ENCODE data around the gene RELL1.
A peak's percentile ranks its signal among the peaks of the same experiment; 100 is the strongest.

Gene RELL1

DNA sequence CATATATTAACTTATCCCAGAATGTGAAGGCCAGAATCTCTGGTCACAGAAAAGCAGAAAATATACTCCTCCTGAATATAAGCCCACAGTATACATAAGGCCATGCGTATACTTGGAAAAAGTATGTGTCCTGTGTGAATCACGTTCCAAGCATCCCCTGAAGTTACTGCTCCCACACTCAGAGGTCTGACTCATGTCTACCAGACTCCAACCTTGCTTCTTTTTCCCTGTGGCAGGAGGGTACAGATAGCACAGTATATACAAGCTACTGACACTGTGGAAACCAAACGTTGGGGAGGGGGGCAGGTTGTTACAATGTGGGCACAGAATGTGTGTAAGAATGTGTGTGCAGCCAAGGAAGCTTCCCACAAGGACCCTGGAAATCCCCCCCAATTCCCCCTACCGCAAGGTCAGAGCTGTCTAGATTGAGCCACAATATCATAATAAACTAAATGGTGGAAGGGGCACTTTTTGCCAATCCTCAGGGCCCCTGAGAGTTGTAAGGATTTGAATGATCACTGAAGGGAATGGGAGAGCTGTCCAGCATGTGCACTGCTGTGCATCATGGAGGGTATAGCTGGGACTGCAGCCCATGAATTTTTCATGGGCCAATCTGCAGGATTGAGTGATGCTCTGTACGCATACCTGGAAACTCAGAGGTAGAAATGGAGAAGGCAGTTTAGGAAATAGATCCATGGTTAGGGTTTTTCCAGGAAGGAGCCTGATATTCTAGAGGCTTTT lies 7.4 kb upstream of the RELL1 start:
- 33% methylated on average over 3 of the region's 5 CpGs for WGBS
- H4K91ac ChIP-seq (ENCODE audit: low read length): no peak overlapping the region
- no peak overlapping the region for H2BK15ac ChIP-seq (ENCODE audit: low read depth, poor library complexity, severe bottlenecking)

GRCh38 chr4:37693030-37693429 lies 6.9 kb upstream of the RELL1 start:
- Histone ChIP-seq H3K9me3 (ENCODE audit: control insufficient read depth, low read length) (no peaks in the 10 kb centered on the region), H3K36me3 (ENCODE audit: control insufficient read depth in 1 of 2, insufficient read depth in 2 of 2, low read depth in 1 of 2, low read length in 2 of 2) (no peaks in the 10 kb centered on the region), H2BK12ac (ENCODE audit: low read length in 2 of 2) (no peak overlapping the region), H3K9ac (ENCODE audit: low read length) (no peak overlapping the region), H3K14ac (ENCODE audit: low read length in 2 of 2) (no peak overlapping the region), H4K8ac (ENCODE audit: low read length) (no peak overlapping the region), H2AK5ac (ENCODE audit: low read length, severe bottlenecking) (no peak overlapping the region), H2AFZ (ENCODE audit: low read depth, low read length) (no peak overlapping the region), H3K4ac (ENCODE audit: low read depth in 1 of 2, low read length in 2 of 2) (no peak overlapping the region), H3K27ac (ENCODE audit: low read length, poor library complexity, severe bottlenecking) (peak overlapping the region; percentile 64), H2BK15ac (ENCODE audit: low read depth, poor library complexity, severe bottlenecking) (no peak overlapping the region), H2BK120ac (ENCODE audit: low read depth, low read length) (no peak overlapping the region), H3K18ac (ENCODE audit: low read depth in 1 of 2, low read length in 2 of 2) (no peak overlapping the region), H3K4me1 (ENCODE audit: control insufficient read depth, insufficient read depth, low read depth, low read length) (peaks cover 7% of the 10 kb centered on the region), H2BK5ac (ENCODE audit: low read depth, low read length, poor library complexity, severe bottlenecking) (no peak overlapping the region), H4K91ac (ENCODE audit: low read length) (no peak overlapping the region), H3K4me2 (ENCODE audit: low read length, poor library complexity, severe bottlenecking) (no peak overlapping the region), H3K79me1 (replicated peaks; ENCODE audit: low read length, poor library complexity, severe bottlenecking) (no peaks in the 10 kb centered on the region), H3K27me3 (ENCODE audit: control insufficient read depth in 1 of 2, insufficient read depth in 1 of 2, low read length in 2 of 2) (peaks cover 0 to 6% of the 10 kb centered on the region in 2 experiments), H3K4me3 (ENCODE audit: insufficient read depth in 1 of 2, low read depth in 1 of 2, low read length in 2 of 2) (no peak overlapping the region), H3K23ac (ENCODE audit: low read length in 2 of 2) (no peak overlapping the region)
- 82% methylated on average over 1 of the region's 2 CpGs for WGBS
- no peak for DNase-seq

More for the DNA sequence above, 7.4 kb upstream of the RELL1 start:
- no peak overlapping the region for H3K14ac ChIP-seq (ENCODE audit: low read length in 2 of 2)
- no peak overlapping the region for H2BK5ac ChIP-seq (ENCODE audit: low read depth, low read length, poor library complexity, severe bottlenecking)
- no peak overlapping the region for H2AFZ ChIP-seq (ENCODE audit: low read depth, low read length)
- no peak overlapping the region for H3K4ac ChIP-seq (ENCODE audit: low read depth in 1 of 2, low read length in 2 of 2)
- no peak overlapping the region for H3K4me2 ChIP-seq (ENCODE audit: low read length, poor library complexity, severe bottlenecking)
- DNase-seq: peak; percentile 93
- no peak overlapping the region for H4K8ac ChIP-seq (ENCODE audit: low read length)
- H3K36me3 ChIP-seq (ENCODE audit: control insufficient read depth in 1 of 2, insufficient read depth in 2 of 2, low read depth in 1 of 2, low read length in 2 of 2): no peaks in the 10 kb centered on the region
- peaks cover 7% of the 10 kb centered on the region for H3K4me1 ChIP-seq (ENCODE audit: control insufficient read depth, insufficient read depth, low read depth, low read length)
- H2AK5ac ChIP-seq (ENCODE audit: low read length, severe bottlenecking): peak overlapping the region; percentile 35
- no peak overlapping the region for H2BK120ac ChIP-seq (ENCODE audit: low read depth, low read length)
- no peak overlapping the region for H3K23ac ChIP-seq (ENCODE audit: low read length in 2 of 2)
- H3K9me3 ChIP-seq (ENCODE audit: control insufficient read depth, low read length): no peaks in the 10 kb centered on the region
- H3K4me3 ChIP-seq (ENCODE audit: insufficient read depth in 1 of 2, low read depth in 1 of 2, low read length in 2 of 2): no peak overlapping the region
- H3K18ac ChIP-seq (ENCODE audit: low read depth in 1 of 2, low read length in 2 of 2): no peak overlapping the region
- H3K27me3 ChIP-seq (ENCODE audit: control insufficient read depth in 1 of 2, insufficient read depth in 1 of 2, low read length in 2 of 2): peaks cover 0 to 6% of the 10 kb centered on the region in 2 experiments
- H2BK12ac ChIP-seq (ENCODE audit: low read length in 2 of 2): peak overlapping the region in 1 of 2 experiments; percentile 45
- no peak overlapping the region for H3K9ac ChIP-seq (ENCODE audit: low read length)
- peak overlapping the region; percentile 64 for H3K27ac ChIP-seq (ENCODE audit: low read length, poor library complexity, severe bottlenecking)
- no peaks in the 10 kb centered on the region for H3K79me1 ChIP-seq (replicated peaks; ENCODE audit: low read length, poor library complexity, severe bottlenecking)

DNA sequence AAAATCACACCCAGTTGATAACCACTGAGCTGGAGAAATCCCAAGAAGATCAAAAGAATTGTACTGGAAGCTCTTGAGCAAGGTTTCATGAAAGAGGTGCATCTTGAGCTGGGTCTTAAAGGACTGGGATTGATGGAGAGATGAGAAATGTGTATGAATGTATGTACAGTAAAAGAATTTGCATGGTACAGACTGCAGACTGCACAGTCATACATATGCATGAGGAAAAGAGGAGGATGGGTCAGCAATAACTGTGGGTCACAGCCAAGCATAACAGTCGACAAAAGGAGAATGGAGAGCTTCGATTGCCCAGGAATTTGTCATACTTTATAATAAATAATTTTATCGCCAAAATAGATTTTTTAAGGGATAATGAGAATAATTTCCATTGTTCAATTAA lies 4.8 kb upstream of the RELL1 start:
- Histone ChIP-seq H3K4me3 (ENCODE audit: insufficient read depth in 1 of 2, low read depth in 1 of 2, low read length in 2 of 2) (no peak overlapping the region), H3K9ac (ENCODE audit: low read length) (no peak overlapping the region), H2BK12ac (ENCODE audit: low read length in 2 of 2) (no peak overlapping the region), H3K79me1 (replicated peaks; ENCODE audit: low read length, poor library complexity, severe bottlenecking) (no peaks in the 10 kb centered on the region), H3K14ac (ENCODE audit: low read length in 2 of 2) (no peak overlapping the region), H2BK15ac (ENCODE audit: low read depth, poor library complexity, severe bottlenecking) (no peak overlapping the region), H3K4me2 (ENCODE audit: low read length, poor library complexity, severe bottlenecking) (no peak overlapping the region), H4K8ac (ENCODE audit: low read length) (no peak overlapping the region), H3K4me1 (ENCODE audit: control insufficient read depth, insufficient read depth, low read depth, low read length) (peaks cover 6% of the 10 kb centered on the region), H2AFZ (ENCODE audit: low read depth, low read length) (no peak overlapping the region), H2BK120ac (ENCODE audit: low read depth, low read length) (no peak overlapping the region), H3K4ac (ENCODE audit: low read depth in 1 of 2, low read length in 2 of 2) (no peak overlapping the region), H2AK5ac (ENCODE audit: low read length, severe bottlenecking) (no peak overlapping the region), H3K9me3 (ENCODE audit: control insufficient read depth, low read length) (no peaks in the 10 kb centered on the region), H3K18ac (ENCODE audit: low read depth in 1 of 2, low read length in 2 of 2) (no peak overlapping the region), H2BK5ac (ENCODE audit: low read depth, low read length, poor library complexity, severe bottlenecking) (no peak overlapping the region), H3K36me3 (ENCODE audit: control insufficient read depth in 1 of 2, insufficient read depth in 2 of 2, low read depth in 1 of 2, low read length in 2 of 2) (no peaks in the 10 kb centered on the region), H4K91ac (ENCODE audit: low read length) (no peak overlapping the region), H3K27me3 (ENCODE audit: control insufficient read depth in 1 of 2, insufficient read depth in 1 of 2, low read length in 2 of 2) (peaks cover 0 to 6% of the 10 kb centered on the region in 2 experiments), H3K23ac (ENCODE audit: low read length in 2 of 2) (no peak overlapping the region), H3K27ac (ENCODE audit: low read length, poor library complexity, severe bottlenecking) (no peak overlapping the region)
- WGBS: no CpG with 5 or more reads among the region's 3 CpGs
- no peak for DNase-seq

GRCh38 chr4:37689353-37690095 lies 3.3 kb upstream of the RELL1 start:
- Histone ChIP-seq H4K91ac (ENCODE audit: low read length) (no peak overlapping the region), H3K14ac (ENCODE audit: low read length in 2 of 2) (no peak overlapping the region), H4K8ac (ENCODE audit: low read length) (no peak overlapping the region), H3K23ac (ENCODE audit: low read length in 2 of 2) (no peak overlapping the region), H2AFZ (ENCODE audit: low read depth, low read length) (no peak overlapping the region), H3K4ac (ENCODE audit: low read depth in 1 of 2, low read length in 2 of 2) (no peak overlapping the region), H2BK12ac (ENCODE audit: low read length in 2 of 2) (no peak overlapping the region), H3K9me3 (ENCODE audit: control insufficient read depth, low read length) (no peaks in the 10 kb centered on the region), H2BK5ac (ENCODE audit: low read depth, low read length, poor library complexity, severe bottlenecking) (no peak overlapping the region), H3K27me3 (ENCODE audit: control insufficient read depth in 1 of 2, insufficient read depth in 1 of 2, low read length in 2 of 2) (no peaks in the 10 kb centered on the region), H2AK5ac (ENCODE audit: low read length, severe bottlenecking) (no peak overlapping the region), H3K4me3 (ENCODE audit: insufficient read depth in 1 of 2, low read depth in 1 of 2, low read length in 2 of 2) (no peak overlapping the region), H3K4me2 (ENCODE audit: low read length, poor library complexity, severe bottlenecking) (no peak overlapping the region), H3K36me3 (ENCODE audit: control insufficient read depth in 1 of 2, insufficient read depth in 2 of 2, low read depth in 1 of 2, low read length in 2 of 2) (no peaks in the 10 kb centered on the region), H2BK120ac (ENCODE audit: low read depth, low read length) (no peak overlapping the region), H3K27ac (ENCODE audit: low read length, poor library complexity, severe bottlenecking) (peak overlapping the region; percentile 3), H3K4me1 (ENCODE audit: control insufficient read depth, insufficient read depth, low read depth, low read length) (peaks cover 6% of the 10 kb centered on the region), H3K18ac (ENCODE audit: low read depth in 1 of 2, low read length in 2 of 2) (no peak overlapping the region), H3K9ac (ENCODE audit: low read length) (no peak overlapping the region), H3K79me1 (replicated peaks; ENCODE audit: low read length, poor library complexity, severe bottlenecking) (peaks cover 2% of the 10 kb centered on the region), H2BK15ac (ENCODE audit: low read depth, poor library complexity, severe bottlenecking) (no peak overlapping the region)
- no peak for DNase-seq
- no CpG with 5 or more reads among the region's 1 CpG for WGBS
